H1 (cell line): ENCODE results near the gene IKZF2. TPM values are rescaled to one million over a fixed set of nuclear protein-coding genes. Genes with fewer than 3 reads are reported as not detected.

ENCODE experiments used
- CTCF ChIA-PET: fragments of 300-600 bp; sonication (Branson Sonifier 250); formaldehyde crosslinking; loops from one replicate; lab custom pipeline; 2021; ENCODE audit not compliant: partially characterized antibody; lab: Charles Lee
- POLR2A ChIA-PET: fragments of 300-600 bp; sonication (Branson Sonifier 250); formaldehyde crosslinking; loops from one replicate; lab custom pipeline; 2021; ENCODE audit warnings: inconsistent platforms; ENCODE audit not compliant: partially characterized antibody; lab: Charles Lee
- DNase-seq, 2 experiments: peaks; one replicate each; pipeline versions ENCODE4 v3.0.0 to v3.0.0-alpha.2; 2010 to 2022; ENCODE audit warnings: low spot score in 2 of 2, low read depth in 1 of 2, mixed read lengths in 1 of 2
- FAIRE-seq: peaks from 2 replicates; lab custom pipeline; 2011; peaks lifted over from hg19 to GRCh38; lab: Jason Lieb, UNC
- H2AFZ ChIP-seq: 2 replicates; pipeline ENCODE4 v1.8.1; 2012; ENCODE audit warnings: low read length, inconsistent platforms
- H2AK5ac ChIP-seq: 2 replicates; pipeline ENCODE4 v1.6.1; 2013; ENCODE audit warnings: low read depth, low read length
- H2BK120ac ChIP-seq: replicated peaks from 2 replicates; pipeline ENCODE3; 2013; ENCODE audit warnings: low read depth, low read length, inconsistent platforms
- H2BK12ac ChIP-seq: 2 replicates; pipeline ENCODE4 v1.6.1; 2013; ENCODE audit warnings: low read depth, low read length
- H2BK15ac ChIP-seq: 2 replicates; pipeline ENCODE4 v1.6.1; 2013; ENCODE audit warnings: low read length
- H2BK20ac ChIP-seq: 2 replicates; pipeline ENCODE4 v1.6.1; 2013; ENCODE audit warnings: low read length
- H2BK5ac ChIP-seq: 2 replicates; pipeline ENCODE4 v1.6.1; 2013; ENCODE audit warnings: low read depth, low read length
- H3K14ac ChIP-seq: 2 replicates; pipeline ENCODE4 v1.6.1; 2013; ENCODE audit warnings: inconsistent platforms; ENCODE audit not compliant: insufficient read length
- H3K18ac ChIP-seq: 2 replicates; pipeline ENCODE4 v1.6.1; 2013; ENCODE audit warnings: low read length; ENCODE audit errors: extremely low read depth
- H3K23ac ChIP-seq: 2 replicates; pipeline ENCODE4 v1.6.1; 2013; ENCODE audit warnings: inconsistent platforms; ENCODE audit not compliant: insufficient read length
- H3K23me2 ChIP-seq: 2 replicates; pipeline ENCODE4 v1.6.1; 2013; ENCODE audit warnings: low read depth, low read length
- H3K27ac ChIP-seq: 2 replicates; pipeline ENCODE4 v1.6.1; 2011; ENCODE audit warnings: low read depth, low read length, inconsistent platforms
- H3K27me3 ChIP-seq, 4 experiments: replicated peaks in 1 of 4; 1 replicate in 1 of 4; 2 replicates in 3 of 4; pipeline versions ENCODE4 v1.6.1 to v1.8.1; 2011 to 2013; ENCODE audit warnings: low read length in 3 of 4, mild to moderate bottlenecking in 3 of 4, inconsistent platforms in 2 of 4, mixed read lengths in 2 of 4, moderate library complexity in 1 of 4; ENCODE audit not compliant: control insufficient read depth in 3 of 4, insufficient read depth in 3 of 4; ENCODE audit errors: extremely low read depth in 1 of 4
- H3K36me3 ChIP-seq, 4 experiments: 2 replicates each; pipeline versions ENCODE4 v1.6.1 to v1.8.1; 2011 to 2013; ENCODE audit warnings: mild to moderate bottlenecking in 4 of 4, low read length in 3 of 4, moderate library complexity in 2 of 4, control low read depth in 1 of 4, inconsistent platforms in 1 of 4; ENCODE audit not compliant: insufficient read depth in 4 of 4, control insufficient read depth in 2 of 4
- H3K4ac ChIP-seq: replicated peaks from 2 replicates; pipeline ENCODE3; 2013; ENCODE audit warnings: low read length, low read depth, mixed read lengths, inconsistent platforms; ENCODE audit not compliant: insufficient read length
- H3K4me1 ChIP-seq, 4 experiments: replicated peaks in 1 of 4; 1 replicate in 1 of 4; 2 replicates in 3 of 4; pipeline versions ENCODE4 v1.6.1 to v1.8.1; 2011 to 2013; ENCODE audit warnings: low read length in 3 of 4, inconsistent platforms in 2 of 4, mixed read lengths in 1 of 4; ENCODE audit not compliant: insufficient read depth in 4 of 4, control insufficient read depth in 3 of 4
- H3K4me2 ChIP-seq, 2 experiments: 2 replicates each; pipeline versions ENCODE4 v1.6.1 to v1.8.1; 2011 to 2013; ENCODE audit warnings: low read depth in 2 of 2, low read length in 2 of 2, control low read depth in 1 of 2, inconsistent platforms in 1 of 2, mild to moderate bottlenecking in 1 of 2; ENCODE audit not compliant: insufficient read depth in 1 of 2
- H3K4me3 ChIP-seq, 4 experiments: fragments of 200-600, 300-600 bp in 1 of 4; sonication (generic), shearing (Covaris generic), sonication (Bioruptor Twin) in 1 of 4; 2 replicates each; pipeline versions ENCODE4 v1.5.1 to v1.8.1; 2011 to 2016; ENCODE audit warnings: low read length in 4 of 4, low read depth in 3 of 4, control low read depth in 2 of 4, inconsistent platforms in 2 of 4, mild to moderate bottlenecking in 2 of 4, mixed read lengths in 1 of 4, moderate library complexity in 1 of 4; ENCODE audit not compliant: insufficient read depth in 2 of 4; ENCODE audit errors: extremely low read depth in 1 of 4
- H3K56ac ChIP-seq: replicated peaks from 2 replicates; pipeline ENCODE3; 2013; ENCODE audit warnings: low read depth, mild to moderate bottlenecking, mixed read lengths, low read length, inconsistent platforms; ENCODE audit not compliant: insufficient read length
- H3K79me1 ChIP-seq: 2 replicates; pipeline ENCODE4 v1.6.1; 2013; ENCODE audit warnings: low read depth, low read length, control low read depth
- H3K79me2 ChIP-seq, 2 experiments: 2 replicates each; pipeline versions ENCODE4 v1.6.1 to v1.8.1; 2012 to 2013; ENCODE audit warnings: low read length in 2 of 2, mild to moderate bottlenecking in 2 of 2, inconsistent platforms in 1 of 2; ENCODE audit not compliant: insufficient read depth in 2 of 2, control insufficient read depth in 1 of 2
- H3K9ac ChIP-seq, 4 experiments: replicated peaks in 1 of 4; 1 replicate in 1 of 4; 2 replicates in 3 of 4; pipeline versions ENCODE4 v1.6.1 to v1.8.1; 2011 to 2013; ENCODE audit warnings: low read depth in 3 of 4, low read length in 3 of 4, control low read depth in 2 of 4, mild to moderate bottlenecking in 2 of 4, moderate library complexity in 2 of 4, inconsistent platforms in 1 of 4; ENCODE audit errors: extremely low read depth in 1 of 4
- H3K9me3 ChIP-seq, 2 experiments: 2 replicates each; pipeline versions ENCODE4 v1.6.1 to v1.8.1; 2012 to 2013; ENCODE audit warnings: mild to moderate bottlenecking in 2 of 2, moderate library complexity in 2 of 2, control low read depth in 1 of 2, inconsistent platforms in 1 of 2, low read depth in 1 of 2, low read length in 1 of 2, mixed read lengths in 1 of 2; ENCODE audit not compliant: insufficient read depth in 2 of 2
- H4K20me1 ChIP-seq, 2 experiments: replicated peaks in 1 of 2; 2 replicates each; pipeline versions ENCODE3 to v1.8.1; 2011 to 2013; ENCODE audit warnings: inconsistent platforms in 2 of 2, low read length in 2 of 2, mild to moderate bottlenecking in 1 of 2; ENCODE audit not compliant: insufficient read depth in 2 of 2, control insufficient read depth in 1 of 2
- H4K5ac ChIP-seq: 2 replicates; pipeline ENCODE4 v1.6.1; 2013; ENCODE audit warnings: low read length, low read depth, mixed read lengths, inconsistent platforms; ENCODE audit not compliant: insufficient read length
- H4K8ac ChIP-seq: 2 replicates; pipeline ENCODE4 v1.8.0; 2013; ENCODE audit warnings: mild to moderate bottlenecking, moderate library complexity, low read length, inconsistent platforms; ENCODE audit not compliant: insufficient read depth; ENCODE audit errors: extremely low read depth
- H4K91ac ChIP-seq: replicated peaks from 2 replicates; pipeline ENCODE3; 2013; ENCODE audit warnings: low read length, mixed read lengths, inconsistent platforms; ENCODE audit not compliant: insufficient read length
- ASH2L ChIP-seq: fragments of 200-600, 300-600 bp; sonication (generic); IDR thresholded peaks from one replicate; pipeline ENCODE4 v1.7.1; 2017; ENCODE audit warnings: low read length
- WGBS, 2 experiments: shearing (Covaris generic) in 1 of 2; methylation state at CpG; one replicate each; pipeline versions ENCODE4 v1.1.6 to v1.1.7; 2013 to 2015; ENCODE audit warnings: low lambda C conversion rate in 2 of 2, mixed read lengths in 2 of 2, inconsistent platforms in 1 of 2, low coverage in 1 of 2, missing lambda C conversion rate in 1 of 2; ENCODE audit not compliant: insufficient replicate concordance in 2 of 2, insufficient coverage in 1 of 2, insufficient read length in 1 of 2; ENCODE audit errors: extremely low coverage in 1 of 2, missing lambda C conversion rate in 1 of 2; 5-methylcytosine and 5-hydroxymethylcytosine counted together
- polyA plus RNA-seq, 7 experiments: library from polyadenylated mRNA; depleted of rRNA in 3 of 7; stranded (reverse) in 5 of 7; unstranded in 2 of 7; fragments of >200 nt in 5 of 7; fragments of 200-250 nt in 2 of 7; gene quantifications; 1 replicate in 5 of 7; 2 replicates in 1 of 7; 4 replicates in 1 of 7; pipeline versions ENCODE4 v1.2.1 to v1.2.3, GENCODE V29; 2011 to 2013; ENCODE audit warnings: missing spikeins in 2 of 7, mixed read lengths in 2 of 7
- total RNA-seq: library from RNA; stranded (reverse); fragmentation: NEBNext Ultra II Directional; extraction: Animal tissue kit (Norgen Biotek cat#: 25700); gene quantifications from 2 replicates; pipeline ENCODE4 v1.2.1, GENCODE V29; 2021

Gene IKZF2
- total and polyA plus RNA-seq, 2 of the 8 experiments (the other 6 are each of a cell fraction or from before 2014, with no cell fraction given) = 1.7 to 4.4 TPM

DNA sequence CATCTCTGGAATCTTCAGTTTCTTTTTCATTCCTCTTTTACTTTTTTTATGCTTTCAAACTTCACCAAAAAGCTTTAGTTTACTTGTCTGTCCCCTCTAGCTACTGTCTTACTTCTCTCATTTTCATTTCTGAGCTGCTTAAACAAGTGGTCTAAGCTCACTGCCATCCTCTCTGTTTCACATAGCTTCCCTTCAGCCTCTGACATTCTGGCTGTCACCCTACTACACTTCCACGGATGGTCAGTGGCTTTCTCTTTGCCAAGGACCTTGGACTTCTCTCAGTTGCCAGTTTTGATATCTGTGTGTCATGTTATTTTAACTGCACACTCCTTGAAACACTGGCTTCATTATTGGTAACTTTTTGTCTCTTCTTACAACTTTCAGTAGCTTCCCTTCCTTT lies 176.1 kb downstream of the IKZF2 start:
- ChIA-PET CTCF (interaction anchor here (0.9 kb wide), 1 partner anchor 198 kb away, joined by 3 read pairs; no protein-coding TSS in a partner anchor), POLR2A (no interaction called here)
- Histone ChIP-seq H3K36me3 (no peaks in the 10 kb centered on the region), H3K56ac (no peak overlapping the region), H2BK15ac (no peak overlapping the region), H2BK120ac (no peak overlapping the region), H3K4me1 (no peaks in the 10 kb centered on the region), H2AFZ (no peak overlapping the region), H3K79me1 (no peaks in the 10 kb centered on the region), H4K5ac (no peak overlapping the region), H4K20me1 (no peaks in the 10 kb centered on the region), H3K9me3 (no peaks in the 10 kb centered on the region), H3K4ac (no peak overlapping the region), H3K14ac (no peak overlapping the region), H3K27me3 (no peaks in the 10 kb centered on the region), H2BK20ac (no peak overlapping the region), H4K91ac (no peak overlapping the region), H3K4me3 (no peak overlapping the region), H3K23me2 (no peaks in the 10 kb centered on the region), H3K4me2 (no peak overlapping the region), H3K9ac (no peak overlapping the region), H2BK12ac (no peak overlapping the region), H4K8ac (no peak overlapping the region), H2BK5ac (no peak overlapping the region), H2AK5ac (no peak overlapping the region), H3K27ac (no peak overlapping the region), H3K18ac (no peak overlapping the region), H3K79me2 (no peaks in the 10 kb centered on the region), H3K23ac (no peak overlapping the region)
- DNase-seq = no peak
- no peak for FAIRE-seq
- WGBS, 2 experiments = 85% methylated on average over 1 of the region's 1 CpG; no CpG with 5 or more reads in 1 of the 2 experiments
- no peak for TF ChIP-seq ASH2L
